Naive thymus-derived CD8-positive, alpha-beta T cell (primary cell): ENCODE measurements around the gene FOXK2. TPM values are rescaled to one million over a fixed set of nuclear protein-coding genes. Genes with fewer than 3 reads are reported as not detected.
A peak's percentile ranks its signal among the peaks of the same experiment; 100 is the strongest.

Experiments
- ATAC-seq, 2 donors: fragments of 150-1000 bp; cut with Tn5 transposase in 1 of 2; sonication (Bioruptor Pico), chemical (Tn5 transposase) in 1 of 2; 1 replicate in 1 of 2; 2 replicates in 1 of 2; pipeline ENCODE4 v1.10.0; 2021; ENCODE audit warnings: mild to moderate bottlenecking in 2 of 2, moderate library complexity in 2 of 2
- POLR2A ChIA-PET: fragments of 350-600 bp; sonication (Branson Sonifier 250); formaldehyde crosslinking; loops from one replicate; lab custom pipeline; 2021; ENCODE audit warnings: antibody characterized with exemption; lab: Charles Lee
- DNase-seq, 10 donors: peaks; one replicate each; pipeline versions ENCODE4 v3.0.0 to v3.0.0-alpha.2; 2020 to 2022
- H3K27ac Mint-ChIP-seq, 10 donors: one replicate each; pipeline ENCODE4 v1.8.0; 2020 to 2022; ENCODE audit warnings: mild to moderate bottlenecking in 10 of 10, mixed read lengths in 10 of 10, moderate library complexity in 4 of 10, inconsistent platforms in 1 of 10
- H3K27me3 Mint-ChIP-seq, 5 donors: one replicate each; pipeline ENCODE4 v1.8.0; 2021 to 2022; ENCODE audit warnings: mixed read lengths in 5 of 5
- H3K36me3 Mint-ChIP-seq, 3 donors: one replicate each; pipeline ENCODE4 v1.8.0; 2020 to 2022; ENCODE audit warnings: mixed read lengths in 3 of 3, mild to moderate bottlenecking in 2 of 3, inconsistent platforms in 1 of 3
- H3K4me1 Mint-ChIP-seq, 4 donors: one replicate each; pipeline ENCODE4 v1.8.0; 2021 to 2022; ENCODE audit warnings: mixed read lengths in 4 of 4
- H3K4me3 Mint-ChIP-seq, 10 donors: one replicate each; pipeline ENCODE4 v1.8.0; 2020 to 2022; ENCODE audit warnings: mild to moderate bottlenecking in 10 of 10, mixed read lengths in 10 of 10, moderate library complexity in 6 of 10, inconsistent platforms in 1 of 10
- H3K9me3 Mint-ChIP-seq, 9 donors: one replicate each; pipeline ENCODE4 v1.8.0; 2020 to 2022; ENCODE audit warnings: mixed read lengths in 9 of 9, mild to moderate bottlenecking in 3 of 9, inconsistent platforms in 1 of 9, moderate library complexity in 1 of 9
- polyA plus RNA-seq, 3 donors: library from polyadenylated mRNA; unstranded; fragments of 300-500 nt; fragmentation: Illumina TruSeq; gene quantifications; one replicate each; pipeline ENCODE4 v1.2.3, GENCODE V29; 2021
- total RNA-seq, 8 experiments: library from RNA in 2 of 8; stranded (reverse) in 2 of 8; gene quantifications; one replicate each; pipeline ENCODE4 v1.2.3 and lab custom pipeline; 2021 to 2026

FOXK2 gene
- total and polyA plus RNA-seq, 5 experiments from 2014 or later, result 3.2 to 58.4 (median 5.7) TPM

GRCh38 chr17:82609655-82610054, 90.1 kb downstream of the FOXK2 start:
- DNase-seq, result no peak
- Mint-ChIP-seq H3K27ac (peak overlapping the region in 2 of 10 donors; percentile 63 to 75), H3K9me3 (no peaks in the 10 kb centered on the region), H3K27me3 (no peaks in the 10 kb centered on the region), H3K4me1 (peaks cover 0 to 11% (median 1%) of the 10 kb centered on the region in 4 donors), H3K4me3 (no peak overlapping the region), H3K36me3 (peaks cover 0 to 66% (median 8%) of the 10 kb centered on the region in 3 donors)
- POLR2A ChIA-PET, result no interaction called here
- ATAC-seq, result no peak

- Mint-ChIP-seq H3K4me3 (no peak overlapping the region), H3K36me3 (peaks cover 0 to 71% (median 10%) of the 10 kb centered on the region in 3 donors), H3K4me1 (peaks cover 0 to 4% (median 0%) of the 10 kb centered on the region in 4 donors), H3K27me3 (no peaks in the 10 kb centered on the region), H3K27ac (peak overlapping the region in 1 of 10 donors; percentile 43), H3K9me3 (no peaks in the 10 kb centered on the region)
- POLR2A ChIA-PET, result interaction anchor here (0.7 kb wide), 1 partner anchor 581 kb away, joined by 4 read pairs; no protein-coding TSS in a partner anchor
- DNase-seq (no peak), ATAC-seq (no peak)
Measured at GRCh38 chr17:82611140-82612058, 91.9 kb downstream of the FOXK2 start.

- ATAC-seq (no peak), DNase-seq (no peak)
- no peaks in the 10 kb centered on the region for H3K9me3 Mint-ChIP-seq
- peak overlapping the region in 1 of 10 donors; percentile 28 for H3K27ac Mint-ChIP-seq
- peaks cover 0 to 79% (median 13%) of the 10 kb centered on the region in 3 donors for H3K36me3 Mint-ChIP-seq
- POLR2A ChIA-PET, result no interaction called here
- peaks cover 0 to 4% (median 0%) of the 10 kb centered on the region in 4 donors for H3K4me1 Mint-ChIP-seq
- H3K27me3 Mint-ChIP-seq, result no peaks in the 10 kb centered on the region
- H3K4me3 Mint-ChIP-seq, result no peak overlapping the region
Measured at GRCh38 chr17:82613283-82614094, 94.0 kb downstream of the FOXK2 start.

- DNase-seq, result no peak
- Mint-ChIP-seq H3K4me1 (peaks cover 0 to 3% (median under 1%) of the 10 kb centered on the region in 4 donors), H3K27ac (no peak overlapping the region), H3K4me3 (no peak overlapping the region), H3K27me3 (no peaks in the 10 kb centered on the region), H3K36me3 (peaks cover 0 to 81% (median 20%) of the 10 kb centered on the region in 3 donors), H3K9me3 (no peaks in the 10 kb centered on the region)
- POLR2A ChIA-PET, result no interaction called here
- ATAC-seq, result no peak
Measured at GRCh38 chr17:82614095-82614631, 94.6 kb downstream of the FOXK2 start.

GRCh38 chr17:82615084-82616020, 95.8 kb downstream of the FOXK2 start:
- no peak for DNase-seq
- Mint-ChIP-seq H3K9me3 (no peaks in the 10 kb centered on the region), H3K4me3 (no peak overlapping the region), H3K27ac (peak overlapping the region in 1 of 10 donors; percentile 81), H3K27me3 (no peaks in the 10 kb centered on the region), H3K4me1 (peaks cover 0 to 4% (median 2%) of the 10 kb centered on the region in 4 donors), H3K36me3 (peaks cover 0 to 81% (median 24%) of the 10 kb centered on the region in 3 donors)
- no peak for ATAC-seq
- POLR2A ChIA-PET, result interaction anchor here (0.5 kb wide), 1 partner anchor 26 kb away, joined by 5 read pairs; no protein-coding TSS in a partner anchor

- ATAC-seq (no peak), DNase-seq (no peak)
- peaks cover 0 to 86% (median 27%) of the 10 kb centered on the region in 3 donors for H3K36me3 Mint-ChIP-seq
- H3K9me3 Mint-ChIP-seq, result no peaks in the 10 kb centered on the region
- H3K27me3 Mint-ChIP-seq, result no peaks in the 10 kb centered on the region
- POLR2A ChIA-PET, result interaction anchor here (0.5 kb wide), 1 partner anchor 25 kb away, joined by 5 read pairs; no protein-coding TSS in a partner anchor
- H3K4me3 Mint-ChIP-seq, result no peak overlapping the region
- H3K4me1 Mint-ChIP-seq, result peaks cover 0 to 4% (median 2%) of the 10 kb centered on the region in 4 donors
- peak overlapping the region in 1 of 10 donors; percentile 1 for H3K27ac Mint-ChIP-seq
Measured at GRCh38 chr17:82616021-82616711, 96.6 kb downstream of the FOXK2 start.

GRCh38 chr17:82619211-82619610, 99.7 kb downstream of the FOXK2 start:
- DNase-seq (no peak), ATAC-seq (no peak)
- H3K4me3 Mint-ChIP-seq, result no peak overlapping the region
- no peaks in the 10 kb centered on the region for H3K27me3 Mint-ChIP-seq
- peaks cover 0 to 96% (median 27%) of the 10 kb centered on the region in 3 donors for H3K36me3 Mint-ChIP-seq
- H3K27ac Mint-ChIP-seq, result peak overlapping the region in 1 of 10 donors; percentile 65
- POLR2A ChIA-PET, result no interaction called here
- H3K4me1 Mint-ChIP-seq, result peaks cover 0 to 5% (median 2%) of the 10 kb centered on the region in 4 donors
- H3K9me3 Mint-ChIP-seq, result no peaks in the 10 kb centered on the region

- Mint-ChIP-seq H3K27me3 (no peaks in the 10 kb centered on the region), H3K9me3 (no peaks in the 10 kb centered on the region), H3K36me3 (peaks cover 0 to 97% (median 24%) of the 10 kb centered on the region in 3 donors), H3K27ac (peak overlapping the region in 1 of 10 donors; percentile 38), H3K4me1 (peaks cover 0 to 5% (median 2%) of the 10 kb centered on the region in 4 donors), H3K4me3 (no peak overlapping the region)
- no peak for DNase-seq
- POLR2A ChIA-PET, result no interaction called here
- no peak for ATAC-seq
Measured at GRCh38 chr17:82619641-82620040, 100.1 kb downstream of the FOXK2 start.

- POLR2A ChIA-PET, result interaction anchor here (0.7 kb wide), 1 partner anchor 32 kb away, joined by 3 read pairs; no protein-coding TSS in a partner anchor
- peaks cover 0 to 96% (median 12%) of the 10 kb centered on the region in 3 donors for H3K36me3 Mint-ChIP-seq
- no peaks in the 10 kb centered on the region for H3K9me3 Mint-ChIP-seq
- peak overlapping the region in 2 of 10 donors; percentile 25 to 38 for H3K27ac Mint-ChIP-seq
- H3K27me3 Mint-ChIP-seq, result no peaks in the 10 kb centered on the region
- peaks cover 0 to 8% (median 6%) of the 10 kb centered on the region in 4 donors for H3K4me1 Mint-ChIP-seq
- ATAC-seq (no peak), DNase-seq (no peak)
- H3K4me3 Mint-ChIP-seq, result no peak overlapping the region
Measured at GRCh38 chr17:82623707-82624106, 104.2 kb downstream of the FOXK2 start.

- Mint-ChIP-seq H3K27ac (no peak overlapping the region), H3K9me3 (no peaks in the 10 kb centered on the region), H3K27me3 (no peaks in the 10 kb centered on the region), H3K4me3 (no peak overlapping the region), H3K4me1 (peaks cover 0 to 16% (median 11%) of the 10 kb centered on the region in 4 donors), H3K36me3 (peaks cover 0 to 82% (median 5%) of the 10 kb centered on the region in 3 donors)
- ATAC-seq, result no peak
- DNase-seq, result no peak
- POLR2A ChIA-PET, result no interaction called here
Measured at GRCh38 chr17:82627405-82627804, 107.9 kb downstream of the FOXK2 start.

- DNase-seq (no peak), ATAC-seq (no peak)
- peak overlapping the region in 2 of 10 donors; percentile 46 to 49 for H3K27ac Mint-ChIP-seq
- peaks cover 3 to 23% (median 17%) of the 10 kb centered on the region in 4 donors for H3K4me1 Mint-ChIP-seq
- POLR2A ChIA-PET, result no interaction called here
- H3K4me3 Mint-ChIP-seq, result no peak overlapping the region
- H3K27me3 Mint-ChIP-seq, result no peaks in the 10 kb centered on the region
- peaks cover 0 to 77% (median 7%) of the 10 kb centered on the region in 3 donors for H3K36me3 Mint-ChIP-seq
- no peaks in the 10 kb centered on the region for H3K9me3 Mint-ChIP-seq
Measured at GRCh38 chr17:82629748-82630147, 110.2 kb downstream of the FOXK2 start.
